GM19035 (cell line): ENCODE results near the gene CIC.
A peak's percentile ranks its signal among the peaks of the same experiment; 100 is the strongest.

Source experiments
- ATAC-seq: cut with Tn5 transposase; IDR thresholded peaks from one replicate; pipeline ENCODE4 v1.9.1; 2021; ENCODE audit not compliant: unreplicated experiment

CIC gene

DNA sequence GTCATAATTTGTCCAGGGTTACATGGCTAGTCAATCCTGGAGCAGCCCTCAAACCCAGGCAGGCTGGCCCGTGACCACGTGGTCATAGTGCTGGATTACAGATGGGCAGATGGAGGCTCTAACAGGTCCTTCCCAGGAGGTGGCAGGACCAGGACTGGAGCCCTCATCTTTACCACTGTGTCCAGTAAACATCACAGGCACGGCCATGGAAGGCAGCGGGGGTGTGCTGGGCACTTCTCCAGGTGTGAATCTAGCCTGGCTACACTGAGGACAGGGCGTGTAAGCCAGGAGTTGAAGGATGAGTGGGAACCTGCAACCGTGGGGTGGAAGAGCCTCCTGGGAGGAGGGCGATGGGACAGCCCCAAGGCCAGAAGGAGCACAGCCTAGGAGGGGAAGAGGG, 6.1 kb downstream of the CIC start:
- ATAC-seq = no peak

DNA sequence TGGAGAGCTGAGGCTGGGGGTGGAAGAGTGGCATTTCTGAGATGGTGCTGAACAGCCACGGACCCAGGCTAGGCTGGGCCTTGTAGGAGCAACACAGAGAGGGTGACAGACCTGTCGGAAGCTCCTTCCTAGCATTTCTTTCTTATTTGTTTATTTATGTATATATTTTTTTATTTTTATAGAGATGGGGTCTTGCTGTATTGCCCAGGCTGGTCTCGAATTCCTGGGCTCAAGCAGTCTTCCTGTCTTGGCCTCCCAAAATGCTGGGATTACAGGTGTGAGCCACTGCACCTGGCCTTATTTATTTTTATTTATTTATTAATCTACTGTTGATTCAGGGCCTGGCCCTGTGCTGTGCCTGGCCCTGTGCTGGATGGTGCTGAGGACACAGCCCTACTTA, 6.5 kb downstream of the CIC start:
- ATAC-seq = no peak

DNA sequence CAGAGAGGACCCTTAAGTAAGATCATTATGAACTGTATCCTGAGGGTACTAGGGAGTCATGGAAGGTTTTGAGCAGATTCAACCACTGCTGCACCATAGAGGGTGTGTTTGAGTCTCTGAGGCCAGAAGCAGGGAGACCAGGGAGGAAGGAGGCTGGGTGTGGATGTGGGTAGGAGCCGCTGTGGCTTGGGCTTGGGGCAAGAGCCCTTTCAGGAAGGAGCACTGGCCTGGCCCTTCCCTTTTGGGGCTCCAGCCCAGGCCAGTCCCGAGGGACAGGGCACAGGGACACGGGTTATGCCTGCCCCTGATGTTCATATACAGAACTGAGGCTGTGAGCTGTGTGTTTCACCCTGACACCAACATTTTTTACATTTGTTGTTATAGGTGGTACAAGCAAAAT, 7.2 kb downstream of the CIC start:
- ATAC-seq = no peak

DNA sequence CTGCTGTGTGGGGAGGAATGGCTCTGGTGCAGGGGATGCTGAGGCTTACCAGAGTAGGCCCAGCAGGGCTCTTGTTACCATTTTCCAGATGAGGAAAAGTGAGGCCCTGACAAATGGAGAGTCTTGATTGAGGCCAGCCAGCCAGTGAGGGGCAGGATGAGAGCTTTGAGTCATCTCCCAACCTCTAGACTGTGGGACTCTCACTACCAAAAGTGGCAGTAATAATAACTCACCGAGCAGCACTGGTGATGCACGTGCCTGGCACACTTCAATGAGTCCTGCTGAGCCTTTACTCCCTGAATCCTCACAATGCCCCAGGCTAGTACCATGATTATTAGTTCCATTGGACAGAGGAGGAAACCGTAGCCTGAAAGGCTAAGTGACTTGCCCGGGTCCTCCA, 7.8 kb downstream of the CIC start:
- ATAC-seq = no peak

DNA sequence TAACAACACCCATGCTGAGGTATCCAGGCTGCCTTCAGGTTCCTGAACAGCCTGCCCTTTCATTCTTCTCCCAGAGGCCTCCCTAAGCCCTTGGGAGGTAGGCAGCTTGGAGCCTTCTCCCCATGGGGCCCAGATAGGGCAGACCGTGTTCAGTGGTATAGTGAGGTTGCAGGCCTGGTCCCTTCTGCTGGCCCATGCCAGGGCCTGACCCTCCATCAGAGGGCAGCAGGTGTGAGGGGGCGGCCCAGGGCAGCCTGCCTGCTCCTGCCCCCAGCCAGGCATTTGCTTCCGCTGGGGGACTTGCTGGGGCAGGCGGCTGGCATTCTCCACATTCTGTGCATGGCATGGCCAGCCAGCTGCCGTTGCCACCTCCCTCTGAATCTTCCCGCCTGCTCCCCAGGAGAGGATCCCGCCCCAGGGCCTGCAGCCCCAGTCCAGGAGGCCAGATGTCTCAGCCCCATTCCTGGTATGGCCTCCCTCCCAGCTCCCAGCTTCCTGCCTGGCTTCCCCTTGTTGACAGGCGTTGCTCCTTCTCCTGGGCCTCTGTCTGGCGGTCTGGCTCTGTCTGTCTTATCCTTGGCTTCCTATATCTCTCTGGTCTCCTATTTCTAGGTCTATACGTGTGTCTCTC, 8.9 kb downstream of the CIC start:
- no peak for ATAC-seq

DNA sequence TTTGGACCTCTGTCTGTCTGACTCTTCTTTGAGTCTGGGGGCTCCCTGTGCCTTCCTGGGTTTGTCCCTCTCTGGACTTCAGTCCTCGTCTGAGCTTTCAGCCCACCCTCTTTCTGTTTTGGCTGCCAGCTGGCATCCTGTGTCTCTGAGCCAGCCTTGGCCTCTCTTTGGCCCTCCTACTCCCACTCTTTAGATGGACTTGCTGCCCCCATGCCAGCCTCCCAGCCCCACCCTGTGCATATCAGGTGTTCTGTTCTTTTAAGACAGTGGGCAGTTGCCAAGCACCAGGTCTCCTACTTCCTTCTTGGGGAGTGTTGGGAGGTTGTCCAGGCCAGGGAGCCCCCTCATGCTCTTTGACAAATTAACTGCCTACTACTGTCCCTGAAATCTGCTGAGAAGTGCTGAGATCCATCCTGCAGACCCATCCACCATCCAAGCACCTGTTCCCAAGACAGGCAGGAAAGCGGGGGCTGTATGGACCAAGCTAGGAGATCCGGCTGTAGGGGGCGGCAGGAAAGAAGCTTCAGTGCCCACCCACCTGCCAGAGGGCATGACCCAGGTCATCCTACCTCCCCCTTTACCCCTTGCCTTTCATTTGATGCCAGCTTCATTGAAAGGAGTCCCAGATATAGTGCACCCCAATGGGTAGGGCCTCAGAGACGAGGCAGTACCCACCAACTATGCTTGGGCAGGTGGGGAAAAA, 9.6 kb downstream of the CIC start:
- no peak for ATAC-seq

DNA sequence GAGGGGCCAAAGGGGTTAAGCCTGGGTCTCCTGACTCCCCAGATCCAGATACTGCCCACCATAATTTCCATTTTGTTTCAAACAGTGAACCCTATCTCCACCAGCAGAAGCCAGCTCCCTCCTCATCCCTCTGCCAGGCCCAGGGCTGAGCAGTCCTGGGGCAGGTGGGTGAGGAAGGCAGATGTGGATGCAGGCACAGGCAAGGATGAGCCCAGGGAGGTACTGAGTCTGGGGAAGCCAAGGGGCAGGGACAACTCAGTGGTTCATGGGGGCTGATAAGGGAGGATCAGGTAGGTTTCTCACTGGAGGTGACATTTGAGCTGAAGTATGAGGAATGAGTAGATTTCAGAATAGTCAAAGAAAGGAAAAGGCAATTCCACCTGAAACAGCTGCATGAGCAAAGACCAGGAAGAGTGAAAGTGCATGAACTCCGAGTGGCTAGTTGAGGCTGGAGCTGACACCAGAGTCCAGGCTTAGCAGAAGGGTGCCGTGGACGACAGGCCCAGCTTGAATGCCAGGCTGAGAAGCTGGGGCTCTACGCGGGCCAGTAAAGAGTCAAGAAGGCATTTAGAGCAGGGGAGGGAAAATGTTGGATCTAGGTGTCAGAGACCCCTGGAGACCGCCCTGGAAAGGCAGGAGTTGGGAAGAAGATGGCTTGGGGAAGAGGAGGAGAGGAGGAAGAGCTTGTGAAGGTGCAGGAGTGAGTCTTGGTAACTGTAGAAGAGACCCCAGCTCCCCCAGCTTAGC, 10.3 kb downstream of the CIC start:
- ATAC-seq = no peak

DNA sequence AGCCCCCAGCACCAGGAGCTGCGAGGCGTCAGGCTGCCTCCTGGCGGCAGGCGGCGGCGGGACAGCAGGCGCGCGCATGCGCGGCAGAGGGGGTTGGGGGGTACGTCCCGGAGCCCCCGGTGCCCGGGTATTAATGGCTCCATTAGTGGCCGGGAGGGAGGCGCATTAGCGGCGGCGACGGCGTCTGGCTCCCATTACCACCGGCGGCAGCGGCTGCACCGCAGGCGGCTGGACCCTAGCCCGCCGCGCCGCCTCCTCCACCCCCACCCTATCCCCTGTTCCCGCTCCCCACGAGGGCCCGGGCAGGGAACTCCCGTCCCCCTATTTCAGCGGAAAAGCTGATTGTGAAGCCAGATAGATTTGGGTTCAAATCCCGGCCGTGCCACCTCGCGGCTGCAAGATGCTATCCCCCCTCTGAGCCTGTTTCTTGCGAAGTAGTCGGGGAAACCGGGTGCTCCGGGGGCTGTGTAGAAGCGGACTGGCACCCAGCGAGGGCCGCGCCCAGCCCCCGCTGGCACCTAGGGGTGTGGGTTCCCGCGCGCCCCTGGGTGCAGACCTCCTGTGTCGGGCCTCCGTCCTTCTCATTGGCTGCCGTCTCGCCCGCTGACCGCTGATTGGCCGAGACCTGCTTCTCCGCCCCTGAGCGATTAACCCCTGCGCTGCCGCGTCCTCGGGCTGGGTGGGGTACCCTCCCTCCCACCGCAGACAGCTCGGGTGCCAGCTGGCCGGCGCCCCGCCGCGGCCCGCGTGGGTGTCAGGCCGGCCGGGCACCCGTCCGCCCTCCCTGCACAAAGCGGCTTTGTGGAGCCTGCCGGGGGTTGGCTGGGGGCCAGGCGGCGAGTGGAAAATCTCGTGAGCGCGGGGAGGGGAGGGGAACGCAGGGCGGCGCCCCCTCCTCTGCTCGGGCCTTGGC, 11.1 kb downstream of the CIC start:
- ATAC-seq = peak; percentile 33

DNA sequence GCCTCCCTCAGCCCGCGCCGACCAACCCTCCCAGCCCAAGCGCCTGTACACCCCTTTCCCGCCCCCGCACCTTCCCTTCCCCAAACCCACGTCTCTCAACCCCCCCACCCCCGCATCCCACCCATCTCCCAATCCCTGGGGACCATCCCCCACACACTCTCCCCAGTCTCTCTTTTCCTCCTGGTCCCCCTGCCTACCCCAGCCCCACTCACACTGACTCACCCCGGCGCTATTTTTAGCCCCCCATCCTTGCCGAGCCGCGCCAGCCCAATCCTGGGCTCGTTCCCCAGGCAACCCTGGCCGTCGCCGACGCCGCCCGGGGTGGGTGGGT, 11.7 kb downstream of the CIC start:
- no peak for ATAC-seq

DNA sequence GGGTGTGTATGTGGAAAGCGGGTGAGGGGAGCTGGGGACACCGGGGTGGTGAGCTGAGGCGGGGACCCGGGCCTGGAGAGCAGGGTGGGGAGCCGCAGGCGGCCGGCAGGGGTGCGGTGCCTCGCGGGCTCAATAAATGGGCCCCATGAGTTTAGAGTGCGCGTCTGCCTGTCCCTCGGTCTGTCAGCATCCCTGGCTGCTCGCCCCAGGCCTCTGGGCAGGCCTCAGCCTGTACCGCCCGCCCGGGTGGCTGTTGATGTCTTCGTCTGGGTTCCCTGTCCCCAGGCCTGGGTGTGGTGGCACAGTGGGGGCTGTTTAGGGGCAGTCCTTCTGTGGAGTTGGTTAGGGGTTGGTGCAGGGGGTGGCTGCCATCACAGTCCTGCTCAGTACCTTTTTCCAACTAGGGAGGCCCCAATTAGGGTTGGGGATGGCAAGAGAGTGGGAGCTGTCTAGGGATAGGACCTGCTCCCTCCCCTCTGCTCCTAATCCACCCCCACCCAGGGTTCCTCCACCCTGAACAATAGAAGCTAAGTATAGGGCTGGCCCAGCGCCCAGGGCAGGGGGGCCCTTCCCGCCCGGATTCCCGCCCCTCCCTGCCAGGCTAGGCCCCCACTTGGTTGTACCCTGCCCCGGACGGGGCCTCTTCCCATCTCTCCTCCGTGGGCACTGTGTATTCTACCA, 12.2 kb downstream of the CIC start:
- no peak for ATAC-seq

DNA sequence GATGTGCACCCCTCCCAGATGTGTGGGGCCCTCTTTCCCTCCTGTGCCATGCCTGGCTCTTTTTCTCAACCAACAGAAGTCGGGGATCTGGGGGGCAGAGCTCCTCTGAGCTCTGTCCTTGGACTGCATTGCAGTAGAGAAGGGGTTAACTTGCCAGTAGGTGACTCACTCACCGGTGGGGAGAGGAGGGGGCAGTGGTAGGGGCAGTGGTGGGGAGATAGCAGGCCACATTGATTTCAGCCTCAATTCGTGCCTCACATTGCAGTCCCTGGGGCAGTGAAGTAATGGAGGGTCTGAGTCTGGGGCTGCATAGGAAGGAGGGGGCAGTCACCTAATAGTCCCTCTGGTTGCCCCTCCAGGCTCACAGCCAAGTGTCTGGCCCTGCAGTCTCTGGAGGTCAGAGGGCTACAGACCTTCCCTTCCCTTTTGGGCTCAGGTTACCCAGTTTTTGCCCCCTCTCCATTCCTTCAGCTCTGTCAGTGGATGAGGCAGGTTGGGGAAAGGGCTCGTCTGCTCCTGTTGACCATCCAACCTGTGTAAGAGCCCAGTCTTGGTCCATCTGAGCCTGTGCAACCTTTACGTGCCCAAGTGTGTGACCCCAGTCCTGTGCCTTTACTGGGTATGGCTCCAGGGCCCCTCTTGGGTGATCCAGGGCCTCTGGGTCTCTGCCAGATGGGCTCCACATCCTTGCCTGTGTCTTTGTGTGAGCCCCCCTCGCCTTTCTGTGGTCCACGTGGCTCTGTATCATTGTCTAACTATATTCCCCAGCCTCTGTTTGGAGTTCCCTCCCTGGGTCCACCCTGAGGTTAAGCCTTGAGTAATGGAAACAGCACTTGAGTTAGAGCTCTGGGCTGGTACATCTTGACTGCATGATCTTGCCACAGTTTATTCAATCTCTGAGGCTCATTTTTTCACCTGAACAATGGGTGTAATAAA, 13.0 kb downstream of the CIC start:
- no peak for ATAC-seq

DNA sequence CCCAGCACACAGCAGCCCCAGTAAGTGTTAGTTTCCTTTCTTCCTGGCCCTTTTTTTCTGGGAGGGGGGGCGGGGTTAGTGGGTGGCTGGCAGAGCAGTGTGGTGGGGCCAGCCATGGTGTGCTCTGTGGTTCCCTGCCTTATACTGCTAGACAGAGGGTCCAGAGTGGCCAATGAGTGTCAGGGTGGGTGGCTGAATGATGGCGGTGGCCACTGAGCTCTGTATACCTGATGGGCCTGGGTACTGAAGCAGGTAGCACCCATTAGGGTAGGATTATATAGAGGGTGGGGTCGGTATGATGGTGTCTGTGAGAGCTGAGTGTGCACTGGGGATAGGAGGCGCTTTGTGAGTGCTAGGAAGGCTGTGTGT, 13.8 kb downstream of the CIC start:
- no peak for ATAC-seq

DNA sequence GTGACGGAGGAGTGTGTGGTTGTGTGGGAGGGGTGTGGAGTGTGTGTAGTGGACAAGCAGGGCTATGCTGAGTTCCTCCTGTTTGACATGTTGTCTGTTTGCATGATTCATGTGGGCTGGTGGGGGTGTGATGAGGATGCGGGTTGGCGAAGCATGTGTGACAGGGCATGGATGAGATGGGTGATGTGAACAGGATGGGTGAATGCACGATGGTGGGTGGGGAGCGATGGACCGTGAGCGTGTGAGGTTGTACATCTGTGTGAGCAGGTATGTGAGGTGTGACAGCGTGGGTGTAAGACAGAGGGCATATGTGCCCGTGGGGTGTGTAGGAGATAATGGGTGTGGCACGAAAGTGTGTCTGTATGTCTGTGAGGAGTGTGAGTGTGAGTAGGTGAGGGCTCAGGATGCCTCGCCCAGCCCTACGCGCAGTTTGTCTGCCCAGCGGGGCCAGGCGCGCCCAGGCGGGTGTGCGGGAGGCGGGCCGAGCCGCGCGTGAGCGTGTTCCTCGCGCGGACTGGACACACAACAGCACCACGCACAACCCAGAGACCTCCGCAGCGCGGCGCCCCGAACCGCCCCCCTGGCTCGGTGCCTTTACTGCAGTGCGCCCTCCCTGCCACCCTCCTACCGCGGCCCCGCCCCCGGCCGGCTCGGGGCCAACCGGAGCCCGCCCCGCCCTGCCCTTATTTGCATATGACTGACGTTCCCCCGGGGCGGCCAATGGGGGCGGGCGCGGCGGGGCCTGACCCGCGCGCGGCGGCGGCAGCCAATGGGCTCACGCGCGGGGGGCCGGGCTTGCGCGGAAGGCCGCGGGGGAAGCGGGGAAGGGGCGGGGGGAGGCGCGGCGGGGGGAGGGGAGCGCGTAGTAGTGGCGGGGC, 14.4 kb downstream of the CIC start:
- ATAC-seq = peak; percentile 45

DNA sequence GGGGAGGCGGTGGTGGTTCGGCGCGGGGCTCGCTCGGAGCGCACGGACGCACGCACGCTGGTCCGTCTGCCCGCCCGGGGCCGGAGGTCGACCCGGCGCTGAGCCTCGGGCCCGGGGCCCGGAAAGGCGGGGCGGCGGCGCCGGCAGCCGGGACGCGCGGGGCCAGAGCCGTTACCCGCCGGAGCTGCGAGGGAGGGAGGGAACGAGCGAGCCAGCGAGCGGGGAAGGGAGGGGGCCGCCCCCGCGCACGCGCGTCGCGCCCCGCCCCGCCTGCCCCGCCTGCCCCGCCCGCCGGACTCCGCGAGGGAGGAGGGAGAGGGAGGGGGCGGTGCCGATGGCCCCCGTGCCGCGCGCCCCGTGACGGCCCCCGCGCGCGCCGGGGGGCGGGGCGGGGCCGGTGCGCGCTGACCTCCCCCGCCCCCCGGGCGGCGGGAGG, 15.0 kb downstream of the CIC start:
- ATAC-seq = peak; percentile 38

DNA sequence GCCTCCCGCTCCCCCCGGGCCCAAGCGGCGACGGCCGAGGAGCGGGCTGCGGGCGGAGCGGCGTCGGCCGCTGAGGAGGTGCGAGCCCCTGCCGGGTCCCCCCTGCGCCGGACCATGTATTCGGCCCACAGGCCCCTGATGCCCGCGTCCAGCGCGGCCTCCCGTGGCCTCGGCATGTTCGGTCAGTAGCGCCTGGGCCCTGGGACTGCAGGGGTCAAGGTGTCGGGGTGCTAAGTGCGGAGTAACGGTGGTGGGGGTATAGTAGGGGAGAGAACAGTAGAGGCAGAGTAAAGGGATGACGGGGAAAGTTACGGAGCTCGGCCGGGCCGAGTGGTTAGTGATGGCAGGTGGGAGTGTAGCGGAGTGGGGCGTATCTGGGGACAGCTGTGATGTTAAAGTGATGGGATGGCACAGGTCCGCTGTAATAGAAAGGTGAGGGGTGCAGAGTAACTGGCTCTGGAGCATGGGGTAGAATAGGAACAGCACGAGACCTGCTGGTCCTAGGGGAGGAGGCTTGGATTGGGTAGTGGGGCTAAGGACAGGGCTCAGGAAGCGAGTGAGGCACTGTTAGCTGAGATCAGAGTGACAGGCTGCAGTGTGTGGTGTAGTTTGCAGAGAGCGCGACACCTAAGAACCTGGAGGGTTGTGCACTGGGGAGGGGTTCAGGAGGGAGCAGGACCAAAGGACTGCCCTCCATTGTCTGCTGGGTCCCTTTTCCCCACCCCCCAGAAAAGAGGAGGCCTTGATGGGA, 15.7 kb downstream of the CIC start:
- ATAC-seq = no peak

DNA sequence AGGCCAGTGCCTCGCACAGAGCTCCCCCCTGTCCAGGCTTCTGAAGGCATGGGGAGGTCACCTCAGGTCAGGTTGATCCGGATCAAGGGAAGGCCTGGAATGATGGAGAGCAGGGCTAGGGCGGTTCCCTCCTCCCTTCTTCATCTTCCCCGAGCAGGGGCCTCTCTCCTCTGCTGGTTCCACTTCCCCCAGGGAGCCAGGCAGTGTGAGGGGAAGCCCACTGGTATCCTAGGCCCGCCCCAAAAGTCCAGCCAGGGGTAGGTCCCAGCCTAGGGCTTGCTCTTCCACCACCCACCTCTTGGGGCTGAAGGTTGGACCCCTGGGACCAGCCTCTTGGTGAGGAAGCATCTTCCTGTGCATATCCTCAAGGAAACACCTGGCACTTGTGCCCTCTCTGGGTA, 16.5 kb downstream of the CIC start:
- ATAC-seq = no peak

DNA sequence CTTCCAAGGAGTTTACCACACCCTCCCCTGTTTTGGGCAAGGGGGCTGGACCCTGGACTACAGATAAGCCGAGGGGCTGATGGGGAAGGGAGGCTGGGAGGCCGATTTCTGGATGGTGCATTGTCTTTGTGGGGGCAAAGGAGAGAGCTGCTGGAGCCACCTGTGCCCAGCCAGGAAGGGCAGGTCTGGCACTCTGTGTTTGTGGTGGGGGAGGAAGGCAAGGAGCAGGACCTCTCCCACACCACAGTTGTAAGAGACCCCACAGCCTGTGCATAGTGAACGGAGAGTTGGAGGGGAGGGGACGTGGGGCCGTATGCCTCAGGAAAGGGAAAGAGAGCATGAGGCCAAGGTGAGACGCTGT, 16.9 kb downstream of the CIC start:
- no peak for ATAC-seq

DNA sequence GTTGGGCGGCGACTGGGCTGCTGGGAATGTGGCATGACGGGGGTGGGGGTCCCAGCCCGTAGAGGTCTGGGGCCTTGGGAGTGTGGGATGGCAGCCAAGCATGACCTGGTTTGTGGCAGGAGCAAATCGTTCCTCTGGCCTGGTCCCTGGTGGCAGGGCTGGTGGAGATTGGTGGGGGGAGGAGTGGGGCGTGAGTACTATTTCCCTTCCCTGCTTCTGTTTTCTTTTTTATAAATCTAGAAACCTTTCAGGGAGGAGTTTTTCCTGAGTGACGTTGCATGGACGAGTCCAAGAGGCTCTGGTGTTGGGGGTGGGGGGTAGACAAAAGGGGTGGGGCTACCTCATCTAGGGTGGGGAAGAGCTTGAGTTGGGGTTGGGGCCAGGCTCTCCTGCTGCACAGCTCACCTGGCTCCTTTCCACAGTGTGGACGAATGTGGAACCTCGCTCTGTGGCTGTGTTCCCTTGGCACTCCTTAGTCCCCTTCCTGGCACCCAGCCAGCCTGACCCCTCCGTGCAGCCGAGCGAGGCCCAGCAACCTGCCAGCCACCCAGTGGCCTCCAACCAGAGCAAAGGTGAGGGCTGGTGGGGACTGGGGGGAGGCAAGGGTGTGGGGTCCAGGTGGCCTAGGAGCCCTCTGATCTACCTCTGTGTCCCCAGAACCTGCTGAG, 17.4 kb downstream of the CIC start:
- no peak for ATAC-seq
